HepG2 (cell line): ENCODE data around the gene ABCF1. TPM values are rescaled to one million over a fixed set of nuclear protein-coding genes. Genes with fewer than 3 reads are reported as not detected.

Experiments
- CEBPG ChIP-seq: IDR thresholded peaks from 2 replicates; pipeline ENCODE4 v1.6.1; 2016
- ETV5 ChIP-seq: IDR thresholded peaks from 2 replicates; pipeline ENCODE4 v1.6.1; 2018; ENCODE audit warnings: missing biosample characterization, missing genetic modification reagents, inconsistent platforms, borderline replicate concordance
- FOSL1 ChIP-seq: sonication (generic); formaldehyde crosslinking; IDR thresholded peaks from 2 replicates; pipeline ENCODE4 v1.9.0; 2021; ENCODE audit warnings: missing genetic modification reagents, borderline replicate concordance
- HOXA5 ChIP-seq: sonication (generic); formaldehyde crosslinking; IDR thresholded peaks from 2 replicates; pipeline ENCODE4 v1.4.0; 2020; ENCODE audit warnings: missing genetic modification reagents
- KMT2A ChIP-seq: sonication (generic); formaldehyde crosslinking; IDR thresholded peaks from 2 replicates; pipeline ENCODE4 v1.4.0; 2020; ENCODE audit warnings: missing genetic modification reagents
- NFATC3 ChIP-seq: sonication (generic); formaldehyde crosslinking; IDR thresholded peaks from 2 replicates; pipeline ENCODE4 v1.5.1; 2020; ENCODE audit warnings: mild to moderate bottlenecking, missing genetic modification reagents
- NFE2L2 ChIP-seq: fragments of 150-350 bp; IDR thresholded peaks from 2 replicates; pipeline ENCODE4 v1.6.1; 2014; ENCODE audit warnings: low read length
- REPIN1 ChIP-seq: sonication (generic); formaldehyde crosslinking; IDR thresholded peaks from 2 replicates; pipeline ENCODE4 v1.8.0; 2022; ENCODE audit warnings: missing genetic modification reagents, low read depth, mild to moderate bottlenecking, borderline replicate concordance
- RERE ChIP-seq: IDR thresholded peaks from 2 replicates; pipeline ENCODE4 v1.6.1; 2016; ENCODE audit warnings: low read depth, missing genetic modification reagents, missing compliant biosample characterization
- SMAD1 ChIP-seq: sonication (generic); formaldehyde crosslinking; IDR thresholded peaks from 2 replicates; pipeline ENCODE4 v1.4.0; 2020; ENCODE audit warnings: missing genetic modification reagents, low read depth, mild to moderate bottlenecking, borderline replicate concordance
- ZBTB44 ChIP-seq: sonication (generic); formaldehyde crosslinking; IDR thresholded peaks from 2 replicates; pipeline ENCODE4 v1.4.0; 2020; ENCODE audit warnings: missing genetic modification reagents
- ZNF138 ChIP-seq: sonication (generic); formaldehyde crosslinking; IDR thresholded peaks from 2 replicates; pipeline ENCODE4 v1.5.0; 2020; ENCODE audit warnings: mild to moderate bottlenecking, low read depth, missing genetic modification reagents
- ZNF276 ChIP-seq: sonication (generic); formaldehyde crosslinking; IDR thresholded peaks from 2 replicates; pipeline ENCODE4 v1.4.0; 2020; ENCODE audit warnings: mild to moderate bottlenecking, low read depth, missing genetic modification reagents
- ZNF335 ChIP-seq: sonication (generic); formaldehyde crosslinking; IDR thresholded peaks from 2 replicates; pipeline ENCODE4 v1.4.0; 2020; ENCODE audit warnings: missing genetic modification reagents
- ZNF616 ChIP-seq: sonication (generic); formaldehyde crosslinking; IDR thresholded peaks from 2 replicates; pipeline ENCODE4 v1.5.0; 2020; ENCODE audit warnings: low read depth, mild to moderate bottlenecking, missing genetic modification reagents
- ZNF629 ChIP-seq: sonication (generic); formaldehyde crosslinking; conservative IDR thresholded peaks from 2 replicates; pipeline ENCODE4 v1.5.0; 2020; ENCODE audit warnings: missing genetic modification reagents
- ZNF773 ChIP-seq: sonication (generic); formaldehyde crosslinking; IDR thresholded peaks from 2 replicates; pipeline ENCODE4 v1.4.0; 2020; ENCODE audit warnings: missing genetic modification reagents, borderline replicate concordance
- ZXDC ChIP-seq: sonication (generic); formaldehyde crosslinking; IDR thresholded peaks from 2 replicates; pipeline ENCODE4 v1.5.0; 2020; ENCODE audit warnings: mild to moderate bottlenecking, missing genetic modification reagents
- polyA plus RNA-seq, 8 experiments: library from polyadenylated mRNA; depleted of rRNA in 3 of 8; stranded (reverse) in 7 of 8; unstranded in 1 of 8; fragments of >200 nt; fragmentation: Illumina TruSeq in 4 of 8; extraction: Trizol in 4 of 8; gene quantifications; 2 replicates each; pipeline versions ENCODE4 v1.2.1 to v1.2.3, GENCODE V29; 2011 to 2016; ENCODE audit warnings: low read depth in 4 of 8, missing spikeins in 1 of 8, mixed read lengths in 1 of 8; ENCODE audit not compliant: insufficient read depth in 1 of 8
- total RNA-seq, 5 experiments: library from RNA; depleted of rRNA; stranded (reverse); fragments of >200 nt; fragmentation: Illumina TruSeq; extraction: Trizol; gene quantifications; 2 replicates each; pipeline ENCODE4 v1.2.3, GENCODE V29; 2016; ENCODE audit warnings: low read depth in 1 of 5

ABCF1 gene
- total and polyA plus RNA-seq, 2 of the 13 experiments (the other 11 are each of a cell fraction or from before 2014, with no cell fraction given): 25.4 to 98.9 TPM

GRCh38 chr6:30617565-30618269 lies 46.5 kb downstream of the ABCF1 start, which contains the start of gene MRPS18B (continued):
- TF ChIP-seq ZXDC (CRISPR knock-in tag) (no peak), ETV5 (peak; percentile 87; the same call in 1 of the 2 replicates), ZNF335 (peak; percentile 75; the same call in 1 of the 2 replicates), ZNF276 (CRISPR knock-in tag) (no peak), ZNF616 (CRISPR knock-in tag) (0 out of 2 replicates have a peak, but pooled peaks have one; percentile 60), ZNF773 (CRISPR knock-in tag) (peak; percentile 26; the same call in 1 of the 2 replicates), NFATC3 (CRISPR knock-in tag) (peak; percentile 27; the same call in 1 of the 2 replicates), CEBPG (CRISPR knock-in tag) (peak; percentile 70), SMAD1 (peak; percentile 80), NFE2L2 (0 out of 2 replicates have a peak, but pooled peaks have one; percentile 7), FOSL1 (CRISPR knock-in tag) (no peak), RERE (CRISPR knock-in tag) (no peak), HOXA5 (CRISPR knock-in tag) (peak; percentile 67), ZBTB44 (CRISPR knock-in tag) (no peak), REPIN1 (CRISPR knock-in tag) (no peak; the same call in none of the 2 replicates), ZNF629 (no peak), KMT2A (CRISPR knock-in tag) (peak; percentile 64; the same call in 1 of the 2 replicates), ZNF138 (no peak)
